Lung (tissue), 12 donors: ENCODE results near the gene PPA1. TPM values are rescaled to one million over a fixed set of nuclear protein-coding genes. Genes with fewer than 3 reads are reported as not detected.
"Not testable (repeated sequence)": the region's sequence is repeated elsewhere in the genome, so short reads cannot be mapped to it uniquely, and the experiment has no call there.

ENCODE experiments used
- ATAC-seq: fragments of 200-7000 bp; cut with Tn5 transposase; one replicate; pipeline ENCODE4 v1.9.1; 2020; ENCODE audit warnings: moderate number of reproducible peaks; ENCODE audit not compliant: insufficient read depth, low FRiP score
- DNase-seq, 3 donors: peaks; one replicate each; pipeline ENCODE4 v3.0.0-alpha.2; 2013 to 2017
- H3K27ac ChIP-seq, 2 donors: one replicate each; pipeline ENCODE4 v1.5.1; 2013; ENCODE audit warnings: mild to moderate bottlenecking in 2 of 2, moderate library complexity in 2 of 2, control low read depth in 1 of 2, inconsistent platforms in 1 of 2, low read depth in 1 of 2, low read length in 1 of 2
- H3K27me3 ChIP-seq, 3 donors: one replicate each; pipeline ENCODE4 v1.5.1; 2013; ENCODE audit warnings: low read length in 2 of 3; ENCODE audit not compliant: control insufficient read depth in 3 of 3, insufficient read depth in 3 of 3
- H3K36me3 ChIP-seq, 4 donors: one replicate each; pipeline ENCODE4 v1.5.1; 2013; ENCODE audit warnings: low read length in 4 of 4, mild to moderate bottlenecking in 1 of 4, moderate library complexity in 1 of 4; ENCODE audit not compliant: control insufficient read depth in 4 of 4, insufficient read depth in 4 of 4
- H3K4me1 ChIP-seq, 5 donors: one replicate each; pipeline ENCODE4 v1.5.1; 2013; ENCODE audit warnings: low read length in 5 of 5, mild to moderate bottlenecking in 2 of 5, moderate library complexity in 1 of 5; ENCODE audit not compliant: control insufficient read depth in 5 of 5, insufficient read depth in 5 of 5
- H3K4me3 ChIP-seq: one replicate; pipeline ENCODE4 v1.5.1; 2013; ENCODE audit warnings: mild to moderate bottlenecking, control low read depth, moderate library complexity
- H3K9ac ChIP-seq, 2 donors: one replicate each; pipeline ENCODE4 v1.5.1; 2013; ENCODE audit warnings: low read length in 2 of 2, control low read depth in 1 of 2; ENCODE audit not compliant: insufficient read depth in 1 of 2
- H3K9me3 ChIP-seq, 4 donors: one replicate each; pipeline ENCODE4 v1.5.1; 2013; ENCODE audit warnings: low read length in 3 of 4, mild to moderate bottlenecking in 1 of 4, moderate library complexity in 1 of 4; ENCODE audit not compliant: control insufficient read depth in 4 of 4, insufficient read depth in 3 of 4
- WGBS, 2 donors: extraction: QIAGEN DNeasy Blood & Tissue Kit; methylation state at CpG; one replicate each; pipeline ENCODE4 v1.1.7; 2013; 5-methylcytosine and 5-hydroxymethylcytosine counted together
- polyA plus RNA-seq, 2 donors: library from polyadenylated mRNA; stranded (reverse); fragments of 200-250 nt; gene quantifications; one replicate each; pipeline ENCODE4 v1.2.1, GENCODE V29; 2013
- total RNA-seq, 2 donors: library from RNA; depleted of rRNA in 1 of 2; stranded (reverse); fragments of >200 nt in 1 of 2; gene quantifications; one replicate each; pipeline ENCODE4 v1.2.1, GENCODE V29; 2014 to 2021
- TF ChIP-seq, protein P1 (sequence below): IDR thresholded peaks from 2 replicates; pipeline ENCODE4 v1.5.1; 2012; ENCODE audit warnings: mild to moderate bottlenecking; ENCODE audit errors: control extremely low read depth, extremely low read depth
- donor health status: control.
- donor health status: control.
- donor health status: Bipolar disorder and iron deficiency.
- donor health status: healthy.
- donor health status: DM: yes; HTN: yes; CAD: no.

The PPA1 gene
- total and polyA plus RNA-seq, 4 donors, result 165 to 251 (median 190) TPM

DNA sequence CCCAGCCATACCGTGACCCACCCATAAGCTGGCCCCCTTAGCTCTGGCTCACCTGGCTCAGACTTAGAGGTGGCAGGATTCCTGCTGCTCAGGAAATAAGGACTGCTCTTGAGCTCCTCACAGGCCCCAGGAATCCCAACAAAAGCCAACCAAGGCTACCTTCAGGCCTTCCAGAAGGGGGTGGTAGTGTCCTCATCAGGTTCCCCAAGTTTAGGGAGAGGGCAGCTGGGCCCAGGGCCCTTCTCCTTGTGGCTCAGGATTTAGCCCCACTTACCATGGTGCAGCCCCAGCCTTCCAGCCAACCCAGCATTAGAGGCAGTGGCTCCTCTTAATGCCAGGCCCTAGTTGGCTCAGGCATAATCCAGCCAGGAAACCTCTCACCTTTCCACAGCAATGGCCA is 27.0 kb upstream of the PPA1 start:
- H3K27ac ChIP-seq, result no peak overlapping the region
- no peak for ATAC-seq
- H3K9me3 ChIP-seq, result peaks cover 0 to 3% (median 0%) of the 10 kb centered on the region in 4 donors
- no peak for DNase-seq
- H3K4me1 ChIP-seq, result peaks cover 0 to 5% (median 3%) of the 10 kb centered on the region in 5 donors
- TF ChIP-seq, protein P1, sequence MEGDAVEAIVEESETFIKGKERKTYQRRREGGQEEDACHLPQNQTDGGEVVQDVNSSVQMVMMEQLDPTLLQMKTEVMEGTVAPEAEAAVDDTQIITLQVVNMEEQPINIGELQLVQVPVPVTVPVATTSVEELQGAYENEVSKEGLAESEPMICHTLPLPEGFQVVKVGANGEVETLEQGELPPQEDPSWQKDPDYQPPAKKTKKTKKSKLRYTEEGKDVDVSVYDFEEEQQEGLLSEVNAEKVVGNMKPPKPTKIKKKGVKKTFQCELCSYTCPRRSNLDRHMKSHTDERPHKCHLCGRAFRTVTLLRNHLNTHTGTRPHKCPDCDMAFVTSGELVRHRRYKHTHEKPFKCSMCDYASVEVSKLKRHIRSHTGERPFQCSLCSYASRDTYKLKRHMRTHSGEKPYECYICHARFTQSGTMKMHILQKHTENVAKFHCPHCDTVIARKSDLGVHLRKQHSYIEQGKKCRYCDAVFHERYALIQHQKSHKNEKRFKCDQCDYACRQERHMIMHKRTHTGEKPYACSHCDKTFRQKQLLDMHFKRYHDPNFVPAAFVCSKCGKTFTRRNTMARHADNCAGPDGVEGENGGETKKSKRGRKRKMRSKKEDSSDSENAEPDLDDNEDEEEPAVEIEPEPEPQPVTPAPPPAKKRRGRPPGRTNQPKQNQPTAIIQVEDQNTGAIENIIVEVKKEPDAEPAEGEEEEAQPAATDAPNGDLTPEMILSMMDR, result no peak
- no peaks in the 10 kb centered on the region for H3K36me3 ChIP-seq
- peaks cover 0 to 12% (median 7%) of the 10 kb centered on the region in 3 donors for H3K27me3 ChIP-seq
- H3K9ac ChIP-seq, result no peak overlapping the region
- H3K4me3 ChIP-seq, result no peak overlapping the region
- WGBS, 2 donors, result 81 to 90% methylated on average over 1 of the region's 1 CpG

GRCh38 chr10:70258216-70258615 is 25.0 kb upstream of the PPA1 start:
- Histone ChIP-seq H3K9me3 (peaks cover 0 to 6% (median 0%) of the 10 kb centered on the region in 4 donors), H3K4me1 (peaks cover 0 to 16% (median 8%) of the 10 kb centered on the region in 5 donors), H3K27me3 (peaks cover 0 to 14% (median 7%) of the 10 kb centered on the region in 3 donors), H3K4me3 (no peak overlapping the region), H3K9ac (no peak overlapping the region), H3K27ac (no peak overlapping the region), H3K36me3 (no peaks in the 10 kb centered on the region)
- 79 to 86% methylated on average over 1 of the region's 1 CpG for WGBS, 2 donors
- ATAC-seq (no peak), DNase-seq (no peak)
- TF ChIP-seq, protein P1, result no peak

GRCh38 chr10:70257816-70258215 is 24.6 kb upstream of the PPA1 start:
- not testable (repeated sequence) for H3K9ac ChIP-seq, H3K9me3 ChIP-seq, H3K36me3 ChIP-seq, ATAC-seq, DNase-seq, H3K4me3 ChIP-seq, H3K27ac ChIP-seq
- WGBS, 2 donors, result 82 to 90% methylated on average over 8 of the region's 8 CpGs
- Histone ChIP-seq H3K27me3 (peaks cover 0 to 14% (median 7%) of the 10 kb centered on the region in 3 donors), H3K4me1 (peaks cover 0 to 16% (median 8%) of the 10 kb centered on the region in 5 donors)

- peaks cover 0 to 14% (median 7%) of the 10 kb centered on the region in 3 donors for H3K27me3 ChIP-seq
- H3K4me3 ChIP-seq, result no peak overlapping the region
- H3K36me3 ChIP-seq, result no peaks in the 10 kb centered on the region
- TF ChIP-seq, protein P1, result no peak
- H3K9me3 ChIP-seq, result peaks cover 0 to 5% (median 0%) of the 10 kb centered on the region in 4 donors
- H3K4me1 ChIP-seq, result peaks cover 0 to 16% (median 8%) of the 10 kb centered on the region in 5 donors
- WGBS, 2 donors, result 73 to 76% methylated on average over 2 of the region's 2 CpGs
- no peak overlapping the region for H3K27ac ChIP-seq
- no peak for ATAC-seq
- no peak overlapping the region for H3K9ac ChIP-seq
- DNase-seq, result no peak
Measured at GRCh38 chr10:70256463-70256862, 23.2 kb upstream of the PPA1 start.
